NB4 (cell line): ENCODE results near the gene MBD5.

ENCODE experiments used
- POLR2A ChIP-seq: IDR thresholded peaks from 2 replicates; pipeline ENCODE4 v1.6.1; 2011; ENCODE audit warnings: mild to moderate bottlenecking; ENCODE audit not compliant: insufficient read length; ENCODE audit errors: extremely low read depth
- TF ChIP-seq, protein P1 (sequence below): IDR thresholded peaks from one replicate; pipeline ENCODE4 v1.5.1; 2012; ENCODE audit warnings: low read depth, low read length
- TF ChIP-seq, protein P2 (sequence below): IDR thresholded peaks from 2 replicates; pipeline ENCODE4 v1.6.1; 2011; ENCODE audit warnings: low read depth, low read length

DNA sequence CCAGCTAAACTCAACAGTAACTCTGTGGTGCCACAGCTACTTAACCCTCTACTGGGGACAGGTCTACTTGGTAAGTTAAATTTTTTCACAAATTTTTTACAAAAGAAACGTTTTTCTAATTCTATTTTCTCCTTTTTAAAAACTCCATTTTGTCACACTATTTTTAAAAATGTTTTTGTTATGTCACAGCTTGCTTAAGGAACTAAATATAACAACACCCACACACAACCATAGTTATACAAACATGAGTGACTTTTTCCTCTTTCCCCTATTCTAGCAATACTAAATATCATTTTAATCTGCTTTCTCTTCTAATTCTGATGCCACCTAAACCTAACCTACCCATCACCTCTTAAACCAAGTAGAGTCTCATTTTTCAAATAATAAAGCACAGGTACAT, 463.2 kb downstream of the MBD5 start:
- TF ChIP-seq, protein P1, sequence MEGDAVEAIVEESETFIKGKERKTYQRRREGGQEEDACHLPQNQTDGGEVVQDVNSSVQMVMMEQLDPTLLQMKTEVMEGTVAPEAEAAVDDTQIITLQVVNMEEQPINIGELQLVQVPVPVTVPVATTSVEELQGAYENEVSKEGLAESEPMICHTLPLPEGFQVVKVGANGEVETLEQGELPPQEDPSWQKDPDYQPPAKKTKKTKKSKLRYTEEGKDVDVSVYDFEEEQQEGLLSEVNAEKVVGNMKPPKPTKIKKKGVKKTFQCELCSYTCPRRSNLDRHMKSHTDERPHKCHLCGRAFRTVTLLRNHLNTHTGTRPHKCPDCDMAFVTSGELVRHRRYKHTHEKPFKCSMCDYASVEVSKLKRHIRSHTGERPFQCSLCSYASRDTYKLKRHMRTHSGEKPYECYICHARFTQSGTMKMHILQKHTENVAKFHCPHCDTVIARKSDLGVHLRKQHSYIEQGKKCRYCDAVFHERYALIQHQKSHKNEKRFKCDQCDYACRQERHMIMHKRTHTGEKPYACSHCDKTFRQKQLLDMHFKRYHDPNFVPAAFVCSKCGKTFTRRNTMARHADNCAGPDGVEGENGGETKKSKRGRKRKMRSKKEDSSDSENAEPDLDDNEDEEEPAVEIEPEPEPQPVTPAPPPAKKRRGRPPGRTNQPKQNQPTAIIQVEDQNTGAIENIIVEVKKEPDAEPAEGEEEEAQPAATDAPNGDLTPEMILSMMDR, result no peak
- TF ChIP-seq POLR2A, result no peak
- TF ChIP-seq, protein P2, sequence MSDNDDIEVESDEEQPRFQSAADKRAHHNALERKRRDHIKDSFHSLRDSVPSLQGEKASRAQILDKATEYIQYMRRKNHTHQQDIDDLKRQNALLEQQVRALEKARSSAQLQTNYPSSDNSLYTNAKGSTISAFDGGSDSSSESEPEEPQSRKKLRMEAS, result no peak
